LNCaP clone FGC (cell line): ENCODE measurements around the gene NPAS4.
"Not testable (repeated sequence)": the region's sequence is repeated elsewhere in the genome, so short reads cannot be mapped to it uniquely, and the experiment has no call there.

Source experiments
- DNase-seq: peaks from one replicate; pipeline ENCODE4 v3.0.0-alpha.2; 2011; ENCODE audit warnings: low read depth
- H3K4me3 ChIP-seq: 2 replicates; pipeline ENCODE4 v1.5.1; 2011; ENCODE audit warnings: mild to moderate bottlenecking, low read depth, low read length, control low read depth
- TF ChIP-seq, protein P1 (sequence below): IDR thresholded peaks from 2 replicates; pipeline ENCODE4 v1.5.1; 2012; ENCODE audit warnings: mild to moderate bottlenecking; ENCODE audit not compliant: control insufficient read depth, insufficient read depth; ENCODE audit errors: extremely low read depth

NPAS4 gene

DNA sequence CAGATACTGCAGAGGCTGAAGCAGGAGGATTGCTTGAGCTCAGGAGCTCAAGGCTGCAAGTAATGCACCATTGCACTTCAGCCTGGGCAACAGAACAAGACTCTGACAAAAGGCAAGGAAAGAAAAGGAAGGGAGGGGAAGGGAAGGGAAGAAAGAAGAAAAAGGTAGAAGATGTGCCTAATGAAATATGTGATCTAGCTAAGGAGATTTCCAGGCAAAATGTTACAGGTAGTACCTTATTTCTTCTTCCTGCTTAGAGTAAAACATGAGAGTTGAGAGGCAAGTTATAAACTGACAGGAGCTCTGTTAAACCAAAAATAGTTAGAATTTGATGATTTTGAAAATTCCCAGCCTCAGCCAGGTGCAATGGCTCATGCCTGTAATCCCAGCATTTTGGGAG lies 41.2 kb downstream of the NPAS4 start:
- no peak for DNase-seq
- TF ChIP-seq, protein P1, sequence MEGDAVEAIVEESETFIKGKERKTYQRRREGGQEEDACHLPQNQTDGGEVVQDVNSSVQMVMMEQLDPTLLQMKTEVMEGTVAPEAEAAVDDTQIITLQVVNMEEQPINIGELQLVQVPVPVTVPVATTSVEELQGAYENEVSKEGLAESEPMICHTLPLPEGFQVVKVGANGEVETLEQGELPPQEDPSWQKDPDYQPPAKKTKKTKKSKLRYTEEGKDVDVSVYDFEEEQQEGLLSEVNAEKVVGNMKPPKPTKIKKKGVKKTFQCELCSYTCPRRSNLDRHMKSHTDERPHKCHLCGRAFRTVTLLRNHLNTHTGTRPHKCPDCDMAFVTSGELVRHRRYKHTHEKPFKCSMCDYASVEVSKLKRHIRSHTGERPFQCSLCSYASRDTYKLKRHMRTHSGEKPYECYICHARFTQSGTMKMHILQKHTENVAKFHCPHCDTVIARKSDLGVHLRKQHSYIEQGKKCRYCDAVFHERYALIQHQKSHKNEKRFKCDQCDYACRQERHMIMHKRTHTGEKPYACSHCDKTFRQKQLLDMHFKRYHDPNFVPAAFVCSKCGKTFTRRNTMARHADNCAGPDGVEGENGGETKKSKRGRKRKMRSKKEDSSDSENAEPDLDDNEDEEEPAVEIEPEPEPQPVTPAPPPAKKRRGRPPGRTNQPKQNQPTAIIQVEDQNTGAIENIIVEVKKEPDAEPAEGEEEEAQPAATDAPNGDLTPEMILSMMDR = no peak

DNA sequence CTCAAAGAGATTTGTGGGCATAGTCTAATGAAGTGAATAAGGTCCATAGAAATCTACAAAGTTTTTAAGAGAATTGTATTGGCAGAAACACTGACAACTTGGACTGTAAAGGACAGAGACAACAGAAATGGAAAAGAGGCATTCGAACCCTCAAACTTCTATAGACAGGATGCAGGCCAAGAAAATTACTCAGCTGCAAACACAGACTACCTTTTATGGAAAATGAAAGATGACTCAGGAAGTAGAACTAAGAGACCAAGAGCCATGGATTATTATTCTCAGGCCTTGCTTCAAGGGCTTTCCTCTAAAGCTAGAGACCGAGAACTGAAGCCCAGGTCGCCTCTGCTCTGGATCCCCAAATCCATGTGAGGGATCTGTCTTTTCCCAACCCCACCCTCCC lies 42.1 kb downstream of the NPAS4 start:
- no peak for DNase-seq
- TF ChIP-seq, protein P1 = no peak
- no peak overlapping the region for H3K4me3 ChIP-seq

More for the DNA sequence above, 41.2 kb downstream of the NPAS4 start:
- no peak overlapping the region for H3K4me3 ChIP-seq

DNA sequence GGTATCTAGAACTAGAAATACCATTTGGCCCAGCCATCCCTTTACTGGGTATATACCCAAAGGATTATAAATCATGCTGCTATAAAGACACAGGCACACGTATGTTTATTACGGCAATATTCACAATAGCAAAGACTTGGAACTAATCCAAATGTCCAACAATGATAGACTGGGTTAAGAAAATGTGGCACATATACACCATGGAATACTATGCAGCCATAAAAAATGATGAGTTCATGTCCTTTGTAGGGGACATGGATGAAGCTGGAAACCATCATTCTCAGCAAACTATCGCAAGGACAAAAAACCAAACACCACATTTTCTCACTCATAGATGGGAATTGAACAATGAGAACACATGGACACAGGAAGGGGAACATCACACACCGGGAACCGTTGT lies 43.3 kb downstream of the NPAS4 start:
- not testable (repeated sequence) for DNase-seq, H3K4me3 ChIP-seq

GRCh38 chr11:66464916-66465315 lies 44.1 kb downstream of the NPAS4 start:
- H3K4me3 ChIP-seq = no peak overlapping the region
- TF ChIP-seq, protein P1 = no peak
- DNase-seq = no peak

- DNase-seq = no peak
- TF ChIP-seq, protein P1 = no peak
- no peak overlapping the region for H3K4me3 ChIP-seq
These were observed 44.8 kb downstream of the NPAS4 start for GRCh38 chr11:66465373-66466224.

DNA sequence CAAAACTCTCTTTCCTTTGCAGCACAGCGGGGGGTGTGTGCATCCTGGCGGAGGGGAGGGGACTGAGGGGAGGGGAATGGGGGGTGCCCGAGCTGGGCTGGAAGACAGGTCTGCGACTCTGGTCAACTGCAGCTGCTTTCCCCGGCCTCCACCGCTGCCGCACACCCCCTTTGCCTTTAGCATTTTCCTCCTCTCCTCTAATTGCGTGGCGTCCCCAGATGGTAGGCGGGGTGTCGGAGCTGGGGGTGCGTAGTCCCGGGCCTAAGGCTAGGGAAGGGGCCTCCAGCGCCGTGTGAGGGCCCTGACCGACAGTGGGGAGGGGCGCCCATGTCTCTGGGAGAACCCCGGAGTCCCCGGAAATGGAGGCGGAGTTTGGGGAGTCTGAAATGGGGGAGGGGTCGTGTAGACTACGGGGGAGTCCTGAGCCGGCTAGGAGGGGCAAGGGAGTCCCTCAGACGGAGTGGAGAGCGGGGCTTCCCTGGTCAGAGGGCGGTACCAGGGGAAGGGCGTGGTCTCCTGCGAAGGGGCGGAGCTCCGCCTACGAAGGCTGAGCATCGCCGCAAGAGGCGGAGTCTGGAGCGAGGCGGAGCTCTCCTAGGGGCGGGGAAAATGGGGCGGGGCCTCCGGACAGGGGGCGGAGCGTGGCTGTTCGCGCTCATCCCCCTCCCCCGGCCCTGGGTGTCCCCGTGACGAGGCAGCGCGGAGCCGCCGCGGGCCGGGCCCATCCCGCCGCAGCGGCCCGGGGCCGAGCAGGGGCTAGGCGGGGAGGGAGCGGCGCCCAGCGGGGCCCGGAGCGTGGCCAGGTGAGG lies 45.6 kb downstream of the NPAS4 start, which contains the start of gene PELI3:
Gene PELI3 (plus strand): TSS at position 681 of the 809 bp plus-strand sequence. CDS start 1,224 bp downstream, outside the sequence.
- TF ChIP-seq, protein P1 = no peak
- DNase-seq = no peak
- peak within 1 kb of the TSS; percentile 81 for H3K4me3 ChIP-seq

GRCh38 chr11:66467034-66467659 lies 46.3 kb downstream of the NPAS4 start:
- TF ChIP-seq, protein P1 = peak; percentile 38
- H3K4me3 ChIP-seq = peak overlapping the region; percentile 81
- DNase-seq = no peak
